GM21526 (cell line): ENCODE measurements around the gene CCNF.

Source experiments
- ATAC-seq: cut with Tn5 transposase; IDR thresholded peaks from one replicate; pipeline ENCODE4 v1.9.1; 2021; ENCODE audit warnings: moderate library complexity; ENCODE audit not compliant: unreplicated experiment, low FRiP score

The CCNF gene

DNA sequence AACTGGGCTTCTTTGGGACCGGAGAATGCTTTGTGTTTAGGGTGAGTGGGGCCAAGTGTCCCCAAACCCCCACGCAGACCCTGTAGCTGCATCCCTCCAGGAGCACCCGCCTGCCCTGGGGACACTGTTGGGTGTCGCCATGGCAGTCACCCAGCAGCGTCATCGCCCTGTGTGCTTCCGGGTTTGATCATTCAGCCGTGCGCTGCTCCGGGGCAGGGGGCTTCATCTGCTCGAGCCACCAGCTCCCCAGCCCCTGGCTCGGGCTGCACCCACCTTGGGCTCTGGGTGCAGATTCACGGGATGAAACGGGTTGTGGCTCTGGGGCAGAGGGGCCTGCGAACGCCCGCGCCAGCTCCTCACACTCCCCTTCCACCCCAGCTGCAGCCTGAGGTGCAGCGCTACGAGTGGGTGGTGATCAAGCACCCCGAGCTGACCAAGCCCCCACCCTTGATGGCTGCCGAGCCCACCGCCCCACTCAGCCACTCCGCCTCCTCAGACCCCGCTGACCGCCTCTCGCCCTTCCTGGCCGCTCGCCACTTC is 70.7 kb downstream of the CCNF start:
- no peak for ATAC-seq

DNA sequence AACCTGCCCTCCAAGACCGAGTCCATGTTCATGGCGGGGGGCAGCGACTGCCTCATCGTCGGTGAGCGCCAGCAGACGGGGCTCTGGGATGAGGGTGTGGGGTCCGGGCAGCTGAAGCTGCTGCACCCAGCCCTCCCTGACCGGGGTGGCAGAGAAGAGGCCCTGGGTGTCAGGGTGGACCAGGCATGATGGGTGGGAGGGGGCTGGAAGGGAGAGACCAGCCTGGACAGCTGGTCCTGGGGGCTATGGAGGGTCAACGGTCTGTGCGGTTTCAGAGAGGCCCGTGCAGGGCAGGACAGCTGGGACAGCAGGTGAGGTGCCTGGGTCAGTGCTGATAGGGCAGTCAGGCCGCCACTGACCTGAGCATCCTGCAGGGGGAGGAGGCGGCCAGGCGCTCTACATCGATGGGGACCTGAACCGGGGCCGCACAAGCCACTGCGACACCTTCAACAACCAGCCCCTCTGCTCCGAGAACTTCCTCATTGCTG is 71.2 kb downstream of the CCNF start:
- no peak for ATAC-seq

DNA sequence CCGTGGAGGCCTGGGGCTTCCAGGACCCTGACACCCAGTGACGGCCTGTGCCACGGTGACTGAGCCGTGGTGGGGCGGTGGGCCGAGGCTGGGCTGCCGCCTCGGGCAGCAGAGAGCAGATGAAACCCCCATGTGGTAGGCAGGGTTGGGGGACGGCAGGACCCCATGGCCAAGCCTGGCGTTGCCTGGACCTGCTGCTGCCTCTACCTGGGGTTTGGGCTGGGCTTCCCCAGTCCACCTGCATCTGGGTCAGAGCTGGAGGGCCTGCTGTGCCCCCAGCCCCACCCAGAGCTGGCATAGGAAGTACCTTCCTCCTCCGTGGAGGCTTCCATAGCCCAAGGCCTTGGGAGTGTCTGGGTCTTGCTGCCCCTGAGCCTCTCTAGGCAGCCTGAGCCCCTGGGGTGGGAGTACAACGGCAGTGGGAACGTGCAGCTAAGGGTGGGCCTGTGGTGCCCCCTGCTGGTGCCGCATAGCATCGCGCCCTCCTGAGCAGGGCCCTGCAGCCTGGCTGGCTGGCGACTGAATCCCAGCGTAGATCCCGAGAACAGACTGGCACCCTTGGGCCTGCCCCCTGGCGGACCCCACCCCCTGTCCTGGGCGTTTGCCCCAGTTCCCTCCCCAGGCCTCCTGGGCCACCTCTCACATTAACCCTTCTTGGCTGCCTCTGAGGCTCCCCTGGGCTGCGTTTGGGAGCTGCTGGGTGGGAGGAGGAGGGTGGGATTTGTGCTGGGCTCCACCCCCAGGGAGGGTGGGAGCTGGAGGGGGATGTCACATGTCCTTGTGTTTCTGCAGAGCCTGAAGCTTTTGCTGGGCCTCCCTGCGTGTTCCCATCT is 71.9 kb downstream of the CCNF start:
- no peak for ATAC-seq

DNA sequence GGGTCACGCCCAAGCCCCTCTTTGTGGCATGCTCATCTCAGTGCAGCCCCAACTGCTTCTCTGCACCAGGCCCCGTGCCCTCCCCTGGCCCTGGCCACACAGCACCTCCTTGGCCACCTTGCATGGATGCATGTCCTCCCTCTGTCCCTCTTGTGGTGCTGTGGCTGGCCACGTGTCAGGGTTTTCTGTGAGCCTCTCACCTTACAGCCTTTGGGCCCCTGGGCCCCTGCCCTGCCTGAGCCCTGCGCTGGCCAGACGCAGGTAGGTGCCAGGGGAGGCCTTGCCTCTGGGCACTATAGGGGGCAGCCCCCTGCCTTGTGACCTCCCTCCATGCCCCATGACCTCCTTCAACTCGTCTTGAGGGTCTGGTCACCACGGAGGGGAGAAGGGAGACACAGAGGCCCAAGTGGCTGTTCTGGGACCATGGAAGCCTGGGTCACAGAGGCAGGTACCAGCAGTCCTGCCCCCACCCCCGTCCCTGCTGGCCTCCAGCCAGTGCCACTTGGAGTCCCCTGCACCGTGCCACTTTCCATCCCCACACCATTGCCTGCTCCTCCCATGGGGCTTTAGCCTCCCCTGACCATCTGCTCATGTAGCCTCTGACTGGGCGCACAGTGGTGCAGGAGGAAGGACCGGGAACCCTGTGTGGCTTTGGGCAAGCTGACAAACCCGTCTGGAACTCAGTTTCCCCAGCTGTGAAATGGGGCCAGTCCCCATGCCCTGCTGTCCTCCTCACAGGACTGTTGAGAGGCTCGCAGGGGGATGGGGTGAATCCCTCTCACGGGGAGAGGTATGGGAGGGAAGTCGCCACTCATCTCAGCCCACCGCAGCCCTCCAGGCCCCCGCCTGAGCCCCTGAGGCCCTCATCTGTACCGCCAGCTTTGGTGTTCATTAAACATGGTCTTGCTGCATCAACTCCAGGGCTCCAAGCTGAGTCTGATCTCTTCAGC is 73.0 kb downstream of the CCNF start:
- ATAC-seq: no peak

DNA sequence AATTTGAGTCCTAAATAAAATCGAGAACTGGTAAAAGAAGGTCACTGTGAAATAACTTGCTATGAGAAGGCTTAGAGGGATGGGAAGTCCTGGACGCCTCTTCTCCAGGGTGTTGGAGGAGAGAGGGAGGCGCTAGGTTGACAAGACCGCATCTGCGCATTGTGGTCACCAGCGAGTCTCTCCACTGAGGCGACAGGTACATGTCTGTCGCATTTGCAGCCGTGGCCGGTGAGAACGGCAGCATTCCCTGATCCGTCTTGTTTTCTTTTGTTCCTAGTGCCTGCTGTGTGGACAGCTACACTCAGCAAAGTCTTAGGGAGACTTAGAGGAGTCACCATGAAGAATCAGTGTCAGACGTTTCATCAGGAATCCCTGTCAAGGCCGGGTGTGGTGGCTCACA is 76.4 kb downstream of the CCNF start:
- no peak for ATAC-seq

DNA sequence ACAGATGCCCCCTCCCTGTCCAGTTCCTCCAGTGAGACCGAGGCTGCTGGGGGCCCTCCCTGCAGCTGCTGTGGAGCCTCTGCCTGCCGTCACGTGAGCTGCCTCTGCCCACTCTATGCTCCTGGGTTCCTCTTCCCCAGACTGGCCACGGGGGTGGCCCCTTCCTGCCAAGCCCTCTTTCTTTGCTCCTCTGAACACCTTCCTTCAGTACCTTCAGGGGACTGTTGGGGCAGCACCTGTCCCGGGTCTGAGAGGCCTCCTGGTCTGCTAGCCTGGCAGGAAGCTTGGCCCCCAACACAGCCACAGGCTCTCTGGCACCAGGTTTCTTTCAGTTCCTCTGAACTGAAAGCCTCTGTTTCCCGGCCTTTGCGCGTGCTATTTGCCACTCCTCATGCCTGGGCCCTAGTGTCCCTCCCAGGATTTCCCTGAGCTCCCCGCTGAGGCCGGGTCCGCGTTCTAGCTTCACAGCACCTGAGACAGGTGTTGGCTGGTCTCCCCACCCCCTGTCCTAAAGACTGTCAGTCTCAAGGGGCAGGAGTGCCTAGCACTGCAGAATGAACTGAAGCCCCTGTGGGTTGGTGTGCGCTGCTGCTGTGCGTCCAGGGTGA is 77.9 kb downstream of the CCNF start:
- no peak for ATAC-seq

DNA sequence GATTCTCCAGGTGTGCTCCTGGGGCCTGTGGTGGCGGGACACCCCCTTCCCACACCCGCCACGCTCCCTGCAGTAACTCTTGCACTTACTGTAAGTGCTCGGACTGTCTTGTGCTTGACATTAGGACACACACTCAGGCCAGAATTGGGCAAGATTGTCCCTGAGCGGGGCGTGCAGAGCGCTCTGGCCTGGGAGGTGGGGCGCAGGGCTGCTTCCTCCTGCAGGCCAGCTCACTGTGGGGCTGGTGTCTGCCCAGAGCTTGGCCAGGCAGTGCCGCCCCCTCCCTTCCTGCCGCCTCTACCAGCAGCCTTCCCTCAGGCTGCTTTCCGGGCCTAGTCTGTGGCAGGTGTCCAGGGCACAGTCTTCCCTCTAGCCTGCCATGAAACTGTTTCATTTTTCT is 78.4 kb downstream of the CCNF start:
- no peak for ATAC-seq
